ENCODE measurements around the gene TMEM273. TPM values are rescaled to one million over a fixed set of nuclear protein-coding genes. Genes with fewer than 3 reads are reported as not detected.

TMEM273 gene
- polyA plus RNA-seq, 1 of the 3 experiments (the other 2 are of a cell fraction), result not detected

DNA sequence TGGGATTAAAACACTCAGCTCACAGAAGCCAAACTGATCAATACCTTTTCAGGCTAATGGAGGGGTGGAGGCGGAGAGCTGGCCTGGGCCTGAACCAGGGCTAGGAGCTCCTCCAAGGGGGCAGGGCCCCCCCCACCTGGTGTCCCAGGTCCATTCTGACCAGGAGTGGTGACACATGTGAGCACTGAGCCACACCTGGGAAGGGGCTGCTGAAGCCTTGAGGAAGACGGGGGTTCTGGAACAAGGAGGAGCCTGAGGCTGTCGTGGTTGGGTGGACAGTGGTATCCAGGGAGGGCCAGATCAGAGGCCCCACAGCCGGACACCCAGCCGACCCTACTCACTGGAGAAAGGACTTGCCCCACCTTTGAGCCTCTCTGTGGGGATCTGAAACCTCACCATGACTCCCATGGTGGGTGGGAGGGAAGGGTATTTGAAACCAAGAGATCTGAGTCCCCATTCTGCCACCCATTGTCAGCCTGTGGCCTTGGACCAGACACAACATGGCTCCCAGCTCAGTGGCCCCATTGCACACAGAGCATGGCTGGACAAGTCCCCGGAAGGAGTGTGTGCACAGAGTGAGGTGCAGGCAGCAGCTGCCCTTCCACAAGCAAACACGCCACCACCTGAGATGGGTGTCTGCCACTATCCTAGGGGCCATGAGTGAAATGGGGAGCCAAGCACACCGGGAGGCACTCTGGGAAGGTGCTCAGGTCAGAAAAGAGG, 12.4 kb downstream of the TMEM273 start:
- Histone ChIP-seq H3F3A (replicated peaks; ENCODE audit: insufficient read depth) (no peaks in the 10 kb centered on the region), H3K79me2 (ENCODE audit: insufficient read depth) (no peaks in the 10 kb centered on the region), H4K20me1 (ENCODE audit: insufficient read depth) (no peaks in the 10 kb centered on the region), H3K4me3 (ENCODE audit: low read depth in 2 of 2, low read length in 1 of 2) (no peak overlapping the region), H3K36me3 (replicated peaks in 1 of 2; ENCODE audit: control insufficient read depth in 1 of 2, insufficient read depth in 2 of 2, low read length in 1 of 2) (no peaks in the 10 kb centered on the region), H3K27ac (ENCODE audit: low read depth in 2 of 2, low read length in 1 of 2) (no peak overlapping the region), H3K4me1 (ENCODE audit: control insufficient read depth in 1 of 2, insufficient read depth in 2 of 2, low read depth in 1 of 2, low read length in 1 of 2) (peaks cover 0 to 2% of the 10 kb centered on the region in 2 experiments; a peak in 1 of 4 replicates), H3K27me3 (ENCODE audit: insufficient read depth) (no peaks in the 10 kb centered on the region), H3K4me2 (no peak overlapping the region), H3K9me2 (no peaks in the 10 kb centered on the region), H2AFZ (ENCODE audit: low read depth) (no peak overlapping the region), H3K9me3 (no peaks in the 10 kb centered on the region), H3K9ac (no peak overlapping the region)
- CTCF ChIA-PET, result interaction anchor here (1.8 kb wide), 1 partner anchor 11 kb away, joined by 9 read pairs; no protein-coding TSS in a partner anchor
- TF ChIP-seq MEF2A (IDR thresholded peaks at IDR 0.05; ENCODE audit: borderline replicate concordance, low read depth) (no peak), GABPA (IDR thresholded peaks at IDR 0.05; ENCODE audit: low read depth) (no peak), JUND (IDR thresholded peaks at IDR 0.05) (no peak), RCOR1 (IDR thresholded peaks at IDR 0.05; ENCODE audit: low read length) (no peak), FOXM1 (IDR thresholded peaks at IDR 0.05; ENCODE audit: low read depth) (no peak), TEAD4 (IDR thresholded peaks at IDR 0.05; ENCODE audit: borderline replicate concordance, insufficient read depth) (no peak), GATA2 (CRISPR knock-in tag; IDR thresholded peaks at IDR 0.05) (no peak), NRF1 (IDR thresholded peaks at IDR 0.05; ENCODE audit: low read depth, low read length) (no peak), FOSL2 (IDR thresholded peaks at IDR 0.05; ENCODE audit: borderline replicate concordance, low read depth) (no peak), TCF12 (IDR thresholded peaks at IDR 0.05) (no peak), FOXJ3 (CRISPR knock-in tag; IDR thresholded peaks at IDR 0.05) (no peak), SIN3A (IDR thresholded peaks at IDR 0.05; ENCODE audit: borderline replicate concordance, low read depth, low read length) (no peak), MXI1 (IDR thresholded peaks at IDR 0.05; ENCODE audit: low read depth, low read length) (no peak), NFIC (IDR thresholded peaks at IDR 0.05; ENCODE audit: borderline replicate concordance) (no peak)
- TF ChIP-seq, protein P1, sequence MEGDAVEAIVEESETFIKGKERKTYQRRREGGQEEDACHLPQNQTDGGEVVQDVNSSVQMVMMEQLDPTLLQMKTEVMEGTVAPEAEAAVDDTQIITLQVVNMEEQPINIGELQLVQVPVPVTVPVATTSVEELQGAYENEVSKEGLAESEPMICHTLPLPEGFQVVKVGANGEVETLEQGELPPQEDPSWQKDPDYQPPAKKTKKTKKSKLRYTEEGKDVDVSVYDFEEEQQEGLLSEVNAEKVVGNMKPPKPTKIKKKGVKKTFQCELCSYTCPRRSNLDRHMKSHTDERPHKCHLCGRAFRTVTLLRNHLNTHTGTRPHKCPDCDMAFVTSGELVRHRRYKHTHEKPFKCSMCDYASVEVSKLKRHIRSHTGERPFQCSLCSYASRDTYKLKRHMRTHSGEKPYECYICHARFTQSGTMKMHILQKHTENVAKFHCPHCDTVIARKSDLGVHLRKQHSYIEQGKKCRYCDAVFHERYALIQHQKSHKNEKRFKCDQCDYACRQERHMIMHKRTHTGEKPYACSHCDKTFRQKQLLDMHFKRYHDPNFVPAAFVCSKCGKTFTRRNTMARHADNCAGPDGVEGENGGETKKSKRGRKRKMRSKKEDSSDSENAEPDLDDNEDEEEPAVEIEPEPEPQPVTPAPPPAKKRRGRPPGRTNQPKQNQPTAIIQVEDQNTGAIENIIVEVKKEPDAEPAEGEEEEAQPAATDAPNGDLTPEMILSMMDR (IDR thresholded peaks at IDR 0.05), result no peak
- TF ChIP-seq, protein P2, sequence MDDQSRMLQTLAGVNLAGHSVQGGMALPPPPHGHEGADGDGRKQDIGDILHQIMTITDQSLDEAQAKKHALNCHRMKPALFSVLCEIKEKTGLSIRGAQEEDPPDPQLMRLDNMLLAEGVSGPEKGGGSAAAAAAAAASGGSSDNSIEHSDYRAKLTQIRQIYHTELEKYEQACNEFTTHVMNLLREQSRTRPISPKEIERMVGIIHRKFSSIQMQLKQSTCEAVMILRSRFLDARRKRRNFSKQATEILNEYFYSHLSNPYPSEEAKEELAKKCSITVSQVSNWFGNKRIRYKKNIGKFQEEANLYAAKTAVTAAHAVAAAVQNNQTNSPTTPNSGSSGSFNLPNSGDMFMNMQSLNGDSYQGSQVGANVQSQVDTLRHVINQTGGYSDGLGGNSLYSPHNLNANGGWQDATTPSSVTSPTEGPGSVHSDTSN (IDR thresholded peaks at IDR 0.05), result no peak
- TF ChIP-seq, protein P3, sequence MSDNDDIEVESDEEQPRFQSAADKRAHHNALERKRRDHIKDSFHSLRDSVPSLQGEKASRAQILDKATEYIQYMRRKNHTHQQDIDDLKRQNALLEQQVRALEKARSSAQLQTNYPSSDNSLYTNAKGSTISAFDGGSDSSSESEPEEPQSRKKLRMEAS (IDR thresholded peaks at IDR 0.05; ENCODE audit: low read depth), result no peak
- no peak for DNase-seq
- WGBS (ENCODE audit: low lambda C conversion rate), result 79% methylated on average over 8 of the region's 8 CpGs
- POLR2A ChIA-PET, result no interaction called here

Measured in SK-N-SH (cell line).